Stimulated activated CD4-positive, alpha-beta T cell treated with anti-CD3 and anti-CD28 coated beads, TNF-alpha, amount 100 ng/mL, for 48 hours (primary cell): ENCODE data around the gene ZDHHC19.
"Not testable (repeated sequence)": the region's sequence is repeated elsewhere in the genome, so short reads cannot be mapped to it uniquely, and the experiment has no call there.

Source experiments
- DNase-seq, 3 donors: peaks; one replicate each; pipeline ENCODE4 v3.0.0-alpha.2; 2020; ENCODE audit warnings: low read depth in 3 of 3

The ZDHHC19 gene

GRCh38 chr3:196225086-196225485, 13.9 kb upstream of the ZDHHC19 start:
- DNase-seq = no peak

- DNase-seq = no peak
Measured at GRCh38 chr3:196222876-196223595, 11.8 kb upstream of the ZDHHC19 start.

- DNase-seq = no peak
Measured at GRCh38 chr3:196220991-196221390, 9.8 kb upstream of the ZDHHC19 start.

- no peak for DNase-seq
Measured at GRCh38 chr3:196220587-196220986, 9.4 kb upstream of the ZDHHC19 start.

- no peak for DNase-seq
Measured at GRCh38 chr3:196219970-196220311, 8.7 kb upstream of the ZDHHC19 start.

GRCh38 chr3:196219194-196219969, 8.2 kb upstream of the ZDHHC19 start:
- DNase-seq = peak in 2 of 3 donors; percentile 49 to 58

GRCh38 chr3:196218155-196218712, 7.0 kb upstream of the ZDHHC19 start:
- DNase-seq = no peak

GRCh38 chr3:196217307-196218154, 6.3 kb upstream of the ZDHHC19 start:
- no peak for DNase-seq

- no peak for DNase-seq
Measured at GRCh38 chr3:196216681-196217211, 5.5 kb upstream of the ZDHHC19 start.

- DNase-seq = no peak
Measured at GRCh38 chr3:196216089-196216564, 4.9 kb upstream of the ZDHHC19 start, which contains the start of gene SLC51A. SLC51A (plus strand) TSS chr3:196216534; CDS start chr3:196216713, 179 bp downstream.

GRCh38 chr3:196215493-196216020, 4.4 kb upstream of the ZDHHC19 start:
- DNase-seq = no peak

GRCh38 chr3:196214783-196215441, 3.7 kb upstream of the ZDHHC19 start:
- DNase-seq = no peak

- DNase-seq = not testable (repeated sequence)
Measured at GRCh38 chr3:196209944-196210672, 1.1 kb downstream of the ZDHHC19 start.

- DNase-seq = no peak
Measured at GRCh38 chr3:196208942-196209695, 2.1 kb downstream of the ZDHHC19 start.

- peak in 2 of 3 donors; percentile 59 to 80 for DNase-seq
Measured at GRCh38 chr3:196207833-196208607, 3.2 kb downstream of the ZDHHC19 start.

GRCh38 chr3:196207159-196207832, 3.9 kb downstream of the ZDHHC19 start:
- DNase-seq = peak in 1 of 3 donors; percentile 54

- not testable (repeated sequence) for DNase-seq
Measured at GRCh38 chr3:196205442-196206205, 5.6 kb downstream of the ZDHHC19 start.
